BLaER1 (cell line): ENCODE measurements around the gene EGFL7.
A peak's percentile ranks its signal among the peaks of the same experiment; 100 is the strongest.

Source experiments
- H3K27ac ChIP-seq: shearing (Covaris generic); formaldehyde crosslinking; 2 replicates; pipeline ENCODE4 v1.8.1; 2022
- H3K27me3 ChIP-seq: shearing (Covaris generic); formaldehyde crosslinking; 2 replicates; pipeline ENCODE4 v1.8.1; 2022
- H3K36me3 ChIP-seq: shearing (Covaris generic); formaldehyde crosslinking; 2 replicates; pipeline ENCODE4 v1.8.1; 2022
- H3K4me1 ChIP-seq: shearing (Covaris generic); formaldehyde crosslinking; 2 replicates; pipeline ENCODE4 v1.8.1; 2022
- H3K4me2 ChIP-seq: shearing (Covaris generic); formaldehyde crosslinking; 2 replicates; pipeline ENCODE4 v1.8.1; 2022
- H3K4me3 ChIP-seq: shearing (Covaris generic); formaldehyde crosslinking; 2 replicates; pipeline ENCODE4 v1.8.1; 2022
- H3K9ac ChIP-seq: shearing (Covaris generic); formaldehyde crosslinking; 2 replicates; pipeline ENCODE4 v1.8.1; 2022
- H3K9me3 ChIP-seq: shearing (Covaris generic); formaldehyde crosslinking; 2 replicates; pipeline ENCODE4 v1.8.1; 2022
- H4K20me1 ChIP-seq: shearing (Covaris generic); formaldehyde crosslinking; 2 replicates; pipeline ENCODE4 v1.8.1; 2022
- Cebpa-rat ChIP-seq: shearing (Covaris generic); IDR thresholded peaks from 2 replicates; pipeline ENCODE4 v1.8.1; 2022

The EGFL7 gene

GRCh38 chr9:136681945-136682699 lies 19.4 kb downstream of the EGFL7 start:
- Histone ChIP-seq H4K20me1 (peaks cover 93% of the 10 kb centered on the region), H3K9ac (peak overlapping the region; percentile 24; the same call in 1 of the 2 replicates), H3K4me1 (peaks cover 84% of the 10 kb centered on the region), H3K27ac (peak overlapping the region; percentile 49), H3K36me3 (peaks cover 36% of the 10 kb centered on the region), H3K4me3 (no peak overlapping the region), H3K9me3 (no peaks in the 10 kb centered on the region), H3K4me2 (peak overlapping the region; percentile 43), H3K27me3 (no peaks in the 10 kb centered on the region)
- no peak for TF ChIP-seq Cebpa-rat

- Histone ChIP-seq H3K27me3 (no peaks in the 10 kb centered on the region), H3K4me1 (peaks cover 86% of the 10 kb centered on the region), H3K27ac (peak overlapping the region; percentile 49)
Observed at GRCh38 chr9:136682710-136683109, 20.0 kb downstream of the EGFL7 start.

GRCh38 chr9:136683173-136683745 lies 20.5 kb downstream of the EGFL7 start:
- H3K36me3 ChIP-seq: peaks cover 27% of the 10 kb centered on the region
- no peak overlapping the region for H3K9ac ChIP-seq
- H3K4me3 ChIP-seq: no peak overlapping the region
- TF ChIP-seq Cebpa-rat: no peak
- H3K4me2 ChIP-seq: peak overlapping the region; percentile 100
- peak overlapping the region; percentile 51 for H3K27ac ChIP-seq
- no peaks in the 10 kb centered on the region for H3K27me3 ChIP-seq
- peaks cover 82% of the 10 kb centered on the region for H4K20me1 ChIP-seq
- H3K9me3 ChIP-seq: no peaks in the 10 kb centered on the region
- peaks cover 87% of the 10 kb centered on the region for H3K4me1 ChIP-seq

More at GRCh38 chr9:136682710-136683109, 20.0 kb downstream of the EGFL7 start:
- H4K20me1 ChIP-seq: peaks cover 87% of the 10 kb centered on the region
- peak overlapping the region; percentile 43 for H3K4me2 ChIP-seq
- peak overlapping the region; percentile 24; the same call in 1 of the 2 replicates for H3K9ac ChIP-seq
- no peaks in the 10 kb centered on the region for H3K9me3 ChIP-seq
- TF ChIP-seq Cebpa-rat: no peak
- H3K36me3 ChIP-seq: peaks cover 32% of the 10 kb centered on the region
- H3K4me3 ChIP-seq: no peak overlapping the region

GRCh38 chr9:136683755-136684154 lies 21.0 kb downstream of the EGFL7 start:
- peaks cover 24% of the 10 kb centered on the region for H3K36me3 ChIP-seq
- peaks cover 87% of the 10 kb centered on the region for H3K4me1 ChIP-seq
- H4K20me1 ChIP-seq: peaks cover 77% of the 10 kb centered on the region

GRCh38 chr9:136684339-136684738 lies 21.6 kb downstream of the EGFL7 start:
- no peak for TF ChIP-seq Cebpa-rat
- peak overlapping the region; percentile 93 for H3K9ac ChIP-seq
- H3K9me3 ChIP-seq: no peaks in the 10 kb centered on the region
- H3K4me1 ChIP-seq: peaks cover 87% of the 10 kb centered on the region
- peaks cover 24% of the 10 kb centered on the region for H3K36me3 ChIP-seq
- peak overlapping the region; percentile 100 for H3K4me2 ChIP-seq
- peaks cover 71% of the 10 kb centered on the region for H4K20me1 ChIP-seq
- H3K27me3 ChIP-seq: no peaks in the 10 kb centered on the region
- peak overlapping the region; percentile 94 for H3K27ac ChIP-seq
- H3K4me3 ChIP-seq: peak overlapping the region; percentile 94; the same call in 1 of the 2 replicates

More at GRCh38 chr9:136683755-136684154, 21.0 kb downstream of the EGFL7 start:
- Histone ChIP-seq H3K4me2 (peak overlapping the region; percentile 100), H3K27me3 (no peaks in the 10 kb centered on the region), H3K4me3 (no peak overlapping the region), H3K9me3 (no peaks in the 10 kb centered on the region), H3K27ac (peak overlapping the region; percentile 94; the same call in 1 of the 2 replicates), H3K9ac (peak overlapping the region; percentile 93; the same call in 1 of the 2 replicates)
- TF ChIP-seq Cebpa-rat: no peak

- Histone ChIP-seq H3K27ac (peak overlapping the region; percentile 94), H3K9me3 (no peaks in the 10 kb centered on the region), H3K4me2 (peak overlapping the region; percentile 100), H3K36me3 (peaks cover 24% of the 10 kb centered on the region), H3K4me3 (peak overlapping the region; percentile 94), H3K27me3 (no peaks in the 10 kb centered on the region), H3K4me1 (peaks cover 87% of the 10 kb centered on the region), H4K20me1 (peaks cover 66% of the 10 kb centered on the region), H3K9ac (peak overlapping the region; percentile 93)
- no peak for TF ChIP-seq Cebpa-rat
Observed at GRCh38 chr9:136684799-136685198, 22.1 kb downstream of the EGFL7 start.

- Histone ChIP-seq H3K27me3 (no peaks in the 10 kb centered on the region), H3K9ac (peak overlapping the region; percentile 93), H3K4me1 (peaks cover 87% of the 10 kb centered on the region), H3K27ac (peak overlapping the region; percentile 94), H3K36me3 (peaks cover 24% of the 10 kb centered on the region), H4K20me1 (peaks cover 62% of the 10 kb centered on the region), H3K9me3 (no peaks in the 10 kb centered on the region), H3K4me2 (peak overlapping the region; percentile 100), H3K4me3 (peak overlapping the region; percentile 94)
- TF ChIP-seq Cebpa-rat: no peak
Observed at GRCh38 chr9:136685216-136685615, 22.5 kb downstream of the EGFL7 start.

- H4K20me1 ChIP-seq: peaks cover 55% of the 10 kb centered on the region
- peak overlapping the region; percentile 94 for H3K4me3 ChIP-seq
- no peaks in the 10 kb centered on the region for H3K27me3 ChIP-seq
- H3K9ac ChIP-seq: peak overlapping the region; percentile 93
- peak overlapping the region; percentile 94 for H3K27ac ChIP-seq
- H3K36me3 ChIP-seq: peaks cover 20% of the 10 kb centered on the region
- H3K4me2 ChIP-seq: peak overlapping the region; percentile 100
- no peak for TF ChIP-seq Cebpa-rat
- peaks cover 87% of the 10 kb centered on the region for H3K4me1 ChIP-seq
- no peaks in the 10 kb centered on the region for H3K9me3 ChIP-seq
Observed at GRCh38 chr9:136685790-136686533, 23.2 kb downstream of the EGFL7 start.

- H3K36me3 ChIP-seq: peaks cover 15% of the 10 kb centered on the region; the same call in 1 of the 2 replicates
- H3K4me2 ChIP-seq: peak overlapping the region; percentile 100
- H3K4me1 ChIP-seq: peaks cover 87% of the 10 kb centered on the region
- no peaks in the 10 kb centered on the region for H3K9me3 ChIP-seq
- peak overlapping the region; percentile 93 for H3K9ac ChIP-seq
- peak overlapping the region; percentile 94 for H3K4me3 ChIP-seq
- H4K20me1 ChIP-seq: peaks cover 50% of the 10 kb centered on the region
- peak overlapping the region; percentile 94 for H3K27ac ChIP-seq
- no peaks in the 10 kb centered on the region for H3K27me3 ChIP-seq
- TF ChIP-seq Cebpa-rat: no peak
Observed at GRCh38 chr9:136686534-136686793, 23.7 kb downstream of the EGFL7 start.
